Transverse colon (tissue), 4 donors: ENCODE measurements around the gene BICD1. TPM values are rescaled to one million over a fixed set of nuclear protein-coding genes. Genes with fewer than 3 reads are reported as not detected.
A peak's percentile ranks its signal among the peaks of the same experiment; 100 is the strongest.

Experiments
- DNase-seq: peaks from one replicate; pipeline ENCODE4 v3.0.0-alpha.2; 2019
- H3K27ac ChIP-seq, 4 donors: fragments of 200-600 bp; sonication (generic); 2 replicates each; pipeline ENCODE4 v1.5.1; 2016 to 2018; ENCODE audit warnings: inconsistent platforms in 4 of 4
- H3K27me3 ChIP-seq: fragments of 200-600 bp; sonication (generic); 2 replicates; pipeline ENCODE4 v1.5.1; 2017; ENCODE audit warnings: inconsistent platforms
- H3K36me3 ChIP-seq, 4 donors: fragments of 200-600 bp; sonication (generic); 2 replicates each; pipeline ENCODE4 v1.5.1; 2017 to 2019; ENCODE audit warnings: inconsistent platforms in 4 of 4
- H3K4me1 ChIP-seq, 4 donors: fragments of 200-600 bp; sonication (generic); 2 replicates each; pipeline ENCODE4 v1.5.1; 2017 to 2020; ENCODE audit warnings: inconsistent platforms in 4 of 4
- H3K4me3 ChIP-seq, 4 donors: fragments of 200-600 bp; sonication (generic); 1 replicate in 1 of 4; 2 replicates in 3 of 4; pipeline versions ENCODE4 v1.5.1 to v1.6.1; 2017 to 2019; ENCODE audit warnings: inconsistent platforms in 4 of 4
- H3K9me3 ChIP-seq, 2 donors: fragments of 200-600 bp; sonication (generic); 2 replicates each; pipeline ENCODE4 v1.5.1; 2017 to 2019; ENCODE audit warnings: inconsistent platforms in 2 of 2
- EP300 ChIP-seq: sonication (generic); formaldehyde crosslinking; IDR thresholded peaks from one replicate; pipeline ENCODE4 v1.6.1; 2017; ENCODE audit warnings: antibody characterized with exemption, low read depth
- POLR2A ChIP-seq: fragments of 450-650 bp; IDR thresholded peaks from one replicate; pipeline ENCODE4 v1.6.1; 2016; ENCODE audit warnings: antibody characterized with exemption, mild to moderate bottlenecking, moderate library complexity
- POLR2AphosphoS5 ChIP-seq, 3 donors: sonication (generic); formaldehyde crosslinking; IDR thresholded peaks; one replicate each; pipeline ENCODE4 v1.6.1; 2016; ENCODE audit warnings: antibody characterized with exemption in 3 of 3
- WGBS, 2 donors: methylation state at CpG; one replicate each; pipeline ENCODE4 v1.1.5; 2018; ENCODE audit warnings: low coverage in 1 of 2; 5-methylcytosine and 5-hydroxymethylcytosine counted together
- in situ Hi-C, 4 donors: fragments of 200-750 bp; cut with MboI; loops; one replicate each; pipeline versions ENCODE4 v1.15.0 to v1.15.1; 2017; ENCODE audit warnings: low sequenced_read_pairs in 3 of 4, low pct_ligation_motif_present in 1 of 4, low pct_unique_long_range_greater_than_20kb in 1 of 4
- intact Hi-C: fragments of 100-400 bp; cut with DNase I; formaldehyde crosslinking; loops from one replicate; pipeline ENCODE4 v1.15.1; 2023; ENCODE audit warnings: low total_unique reads
- total RNA-seq, 4 donors: library from RNA; depleted of rRNA; stranded (reverse); fragments of >200 nt; gene quantifications; one replicate each; pipeline ENCODE4 v1.1.0, GENCODE V29; 2016
- TF ChIP-seq, protein P1 (sequence below), 5 experiments: fragments of 200-600 bp in 3 of 5; fragments of 450-650 bp in 2 of 5; sonication (generic) in 3 of 5; IDR thresholded peaks; 1 replicate in 2 of 5; 2 replicates in 3 of 5; pipeline ENCODE4 v1.5.1; 2016 to 2017; ENCODE audit warnings: antibody characterized with exemption in 5 of 5, inconsistent platforms in 3 of 5, mild to moderate bottlenecking in 2 of 5, moderate library complexity in 1 of 5

BICD1 gene
- total RNA-seq, 4 donors from 2014 or later = 0.75 to 27.7 (median 5.2) TPM

DNA sequence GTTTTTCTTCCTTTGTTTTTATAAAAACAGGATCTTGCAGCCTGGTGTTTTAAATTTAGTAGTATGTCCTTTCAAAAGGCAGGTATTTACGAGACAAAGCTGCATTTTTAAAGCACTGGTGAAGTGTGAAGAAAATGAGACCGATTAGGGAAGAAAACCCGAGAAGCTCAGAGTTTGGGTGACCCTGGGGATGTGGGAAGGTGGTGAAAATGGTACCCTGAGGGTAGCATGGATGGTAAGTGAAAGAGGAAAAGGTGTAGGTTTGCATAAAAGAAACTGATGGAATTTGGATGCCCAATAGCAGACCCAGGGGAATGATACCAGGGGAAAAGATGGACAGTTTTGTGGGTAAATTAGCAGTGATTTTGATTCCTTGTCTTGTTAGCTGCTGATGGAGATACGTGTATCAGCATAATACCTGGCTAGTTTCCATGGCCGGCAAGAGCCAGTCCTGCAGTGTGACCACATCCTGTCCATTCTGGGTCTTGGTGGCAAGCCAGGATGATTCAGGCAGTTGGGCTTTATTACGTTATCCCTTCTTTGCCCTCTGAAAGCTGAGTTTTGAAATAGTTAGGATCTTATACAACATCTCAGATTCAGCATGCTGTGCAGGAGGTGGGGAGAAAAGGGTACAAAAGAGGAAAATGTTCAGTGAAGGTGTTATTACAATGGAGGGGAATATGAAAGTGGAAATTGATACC, 8.9 kb downstream of the BICD1 start:
- Histone ChIP-seq H3K36me3 (no peaks in the 10 kb centered on the region), H3K4me1 (peaks cover 0 to 7% (median 3%) of the 10 kb centered on the region in 4 donors), H3K9me3 (no peaks in the 10 kb centered on the region), H3K27me3 (no peaks in the 10 kb centered on the region), H3K4me3 (no peak overlapping the region), H3K27ac (peak overlapping the region in 3 of 4 donors; percentile 46 to 48 (median 47))
- intact Hi-C loops (no loop called here), in situ Hi-C loops (no loop called here)
- TF ChIP-seq POLR2AphosphoS5 (IDR thresholded peaks at IDR 0.05) = peak; percentile 46 to 69 (median 63)
- TF ChIP-seq, protein P1, sequence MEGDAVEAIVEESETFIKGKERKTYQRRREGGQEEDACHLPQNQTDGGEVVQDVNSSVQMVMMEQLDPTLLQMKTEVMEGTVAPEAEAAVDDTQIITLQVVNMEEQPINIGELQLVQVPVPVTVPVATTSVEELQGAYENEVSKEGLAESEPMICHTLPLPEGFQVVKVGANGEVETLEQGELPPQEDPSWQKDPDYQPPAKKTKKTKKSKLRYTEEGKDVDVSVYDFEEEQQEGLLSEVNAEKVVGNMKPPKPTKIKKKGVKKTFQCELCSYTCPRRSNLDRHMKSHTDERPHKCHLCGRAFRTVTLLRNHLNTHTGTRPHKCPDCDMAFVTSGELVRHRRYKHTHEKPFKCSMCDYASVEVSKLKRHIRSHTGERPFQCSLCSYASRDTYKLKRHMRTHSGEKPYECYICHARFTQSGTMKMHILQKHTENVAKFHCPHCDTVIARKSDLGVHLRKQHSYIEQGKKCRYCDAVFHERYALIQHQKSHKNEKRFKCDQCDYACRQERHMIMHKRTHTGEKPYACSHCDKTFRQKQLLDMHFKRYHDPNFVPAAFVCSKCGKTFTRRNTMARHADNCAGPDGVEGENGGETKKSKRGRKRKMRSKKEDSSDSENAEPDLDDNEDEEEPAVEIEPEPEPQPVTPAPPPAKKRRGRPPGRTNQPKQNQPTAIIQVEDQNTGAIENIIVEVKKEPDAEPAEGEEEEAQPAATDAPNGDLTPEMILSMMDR (IDR thresholded peaks at IDR 0.05) = no peak
- 45 to 52% methylated on average over 6 of the region's 6 CpGs for WGBS, 2 donors
- peak; percentile 63 for DNase-seq

DNA sequence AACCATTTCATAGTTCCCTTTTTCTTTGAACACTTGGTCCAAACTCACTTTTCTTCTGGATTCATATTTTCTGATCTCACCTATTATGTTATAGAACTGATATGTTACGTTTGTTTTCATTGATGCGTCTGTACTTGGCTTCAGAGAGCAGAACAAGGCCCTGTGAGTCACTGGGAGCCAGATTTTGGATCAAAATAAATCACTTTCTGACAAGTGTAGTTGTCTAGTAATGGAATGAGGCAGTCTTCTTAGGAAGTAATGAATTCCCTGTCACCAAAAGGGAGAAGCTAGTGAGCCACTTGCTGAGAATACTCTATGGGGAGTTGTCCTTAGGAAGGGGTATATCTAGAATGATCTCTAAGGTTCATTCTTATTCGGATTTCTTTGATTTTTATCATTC, 10.2 kb downstream of the BICD1 start:
- intact Hi-C loops (no loop called here), in situ Hi-C loops (no loop called here)
- no peak for DNase-seq
- peaks cover 0 to 7% (median 3%) of the 10 kb centered on the region in 4 donors for H3K4me1 ChIP-seq
- H3K9me3 ChIP-seq = no peaks in the 10 kb centered on the region
- TF ChIP-seq, protein P1 (IDR thresholded peaks at IDR 0.05) = no peak
- TF ChIP-seq EP300 = no peak
- TF ChIP-seq POLR2AphosphoS5 (IDR thresholded peaks at IDR 0.05) = no peak
- TF ChIP-seq POLR2A = no peak
- no peaks in the 10 kb centered on the region for H3K27me3 ChIP-seq
- H3K4me3 ChIP-seq = no peak overlapping the region
- no peak overlapping the region for H3K27ac ChIP-seq
- H3K36me3 ChIP-seq = no peaks in the 10 kb centered on the region
- WGBS, 2 donors = 85 to 86% methylated on average over 3 of the region's 3 CpGs

DNA sequence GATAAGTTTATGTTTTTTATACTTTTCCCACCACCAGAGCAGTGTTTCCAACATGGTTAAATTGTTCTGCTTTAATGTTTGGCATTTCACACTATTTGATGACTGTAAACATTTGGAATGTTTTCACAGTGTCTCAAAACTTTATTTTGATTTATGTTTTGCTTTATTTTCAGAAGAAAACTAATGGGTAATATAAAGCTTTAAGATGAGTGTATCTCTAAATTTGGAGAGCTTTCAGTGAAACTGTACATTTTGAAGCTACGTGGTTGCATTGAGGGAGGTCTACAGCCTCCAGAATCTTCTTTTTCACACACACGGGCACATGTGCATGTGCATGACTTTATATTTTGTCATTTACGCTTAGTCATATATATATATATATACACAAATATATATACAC, 10.7 kb downstream of the BICD1 start:
- no peaks in the 10 kb centered on the region for H3K36me3 ChIP-seq
- intact Hi-C loops (no loop called here), in situ Hi-C loops (no loop called here)
- H3K27ac ChIP-seq = no peak overlapping the region
- no peak overlapping the region for H3K4me3 ChIP-seq
- no peaks in the 10 kb centered on the region for H3K27me3 ChIP-seq
- TF ChIP-seq POLR2A (no peak), EP300 (no peak), POLR2AphosphoS5 (IDR thresholded peaks at IDR 0.05) (no peak)
- TF ChIP-seq, protein P1 (IDR thresholded peaks at IDR 0.05) = no peak
- no peak for DNase-seq
- no peaks in the 10 kb centered on the region for H3K9me3 ChIP-seq
- WGBS, 2 donors = 93 to 94% methylated on average over 2 to 3 of the region's 3 CpGs
- H3K4me1 ChIP-seq = peaks cover 0 to 7% (median 3%) of the 10 kb centered on the region in 4 donors

DNA sequence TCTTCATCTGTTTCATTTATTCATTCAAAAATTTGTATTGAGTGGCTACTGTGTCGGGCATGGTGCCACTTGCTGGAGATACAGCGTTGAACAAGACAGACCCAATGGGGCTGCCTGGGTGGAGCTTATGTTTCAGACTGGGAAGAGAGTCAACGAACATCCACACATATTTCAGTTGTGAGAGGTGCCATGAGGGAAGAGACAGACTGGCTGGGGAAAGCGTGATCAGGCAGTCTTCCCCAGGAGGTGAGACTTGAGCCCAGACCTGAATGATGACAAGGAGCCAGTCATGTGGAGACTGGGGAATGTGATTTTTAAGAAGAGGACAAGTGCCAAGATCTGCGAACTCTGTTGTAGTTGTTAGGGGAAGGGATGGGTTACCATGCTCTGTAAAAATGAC, 12.2 kb downstream of the BICD1 start:
- Histone ChIP-seq H3K9me3 (no peaks in the 10 kb centered on the region), H3K27me3 (no peaks in the 10 kb centered on the region), H3K4me1 (peaks cover 0 to 7% (median 3%) of the 10 kb centered on the region in 4 donors), H3K27ac (no peak overlapping the region), H3K4me3 (no peak overlapping the region), H3K36me3 (no peaks in the 10 kb centered on the region)
- in situ Hi-C loops (no loop called here), intact Hi-C loops (no loop called here)
- no peak for TF ChIP-seq POLR2A
- WGBS, 2 donors = 86 to 93% methylated on average over 1 to 5 of the region's 5 CpGs
- no peak for DNase-seq

DNA sequence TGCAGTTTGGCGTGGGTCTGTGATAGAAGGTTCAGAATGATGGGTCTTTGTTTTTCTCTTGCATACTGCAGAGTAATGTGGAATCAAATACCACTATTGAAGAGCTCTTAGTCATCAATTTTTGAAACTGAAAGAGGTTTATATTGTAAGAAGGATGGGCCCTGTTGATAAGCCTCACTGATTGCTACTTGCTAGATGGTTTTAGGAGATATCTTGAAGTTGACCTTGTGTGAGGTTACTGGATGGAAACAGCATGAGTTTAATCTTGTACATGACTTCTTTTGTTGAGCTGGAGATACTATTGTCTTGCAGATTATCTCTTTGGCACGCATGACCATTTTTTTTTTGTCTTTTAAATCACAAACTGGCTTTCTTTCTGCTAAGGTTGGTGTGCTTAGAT, 13.8 kb downstream of the BICD1 start:
- Histone ChIP-seq H3K4me3 (no peak overlapping the region), H3K9me3 (no peaks in the 10 kb centered on the region), H3K27ac (no peak overlapping the region), H3K4me1 (peaks cover 0 to 7% (median 3%) of the 10 kb centered on the region in 4 donors), H3K36me3 (no peaks in the 10 kb centered on the region), H3K27me3 (no peaks in the 10 kb centered on the region)
- intact Hi-C loops (no loop called here), in situ Hi-C loops (no loop called here)
- DNase-seq = no peak
- WGBS, 2 donors = 77 to 86% methylated on average over 2 of the region's 2 CpGs
- no peak for TF ChIP-seq POLR2A
- TF ChIP-seq, protein P1 (IDR thresholded peaks at IDR 0.05) = no peak
- no peak for TF ChIP-seq EP300
- no peak for TF ChIP-seq POLR2AphosphoS5 (IDR thresholded peaks at IDR 0.05)
